Peyer's patch (tissue), 4 donors: ENCODE results near the gene ENAH. TPM values are rescaled to one million over a fixed set of nuclear protein-coding genes. Genes with fewer than 3 reads are reported as not detected.

ENCODE experiments used
- DNase-seq, 3 donors: peaks; one replicate each; pipeline ENCODE4 v3.0.0-alpha.2; 2017 to 2019
- H3K27ac ChIP-seq, 4 donors: fragments of 200-600 bp; sonication (generic); one replicate each; pipeline ENCODE4 v1.5.1; 2016 to 2019
- H3K27me3 ChIP-seq, 2 donors: fragments of 200-600 bp; sonication (generic); one replicate each; pipeline ENCODE4 v1.5.1; 2019
- H3K36me3 ChIP-seq, 3 donors: fragments of 200-600 bp; sonication (generic); one replicate each; pipeline ENCODE4 v1.5.1; 2016 to 2019
- H3K4me1 ChIP-seq, 4 donors: fragments of 200-600 bp; sonication (generic); one replicate each; pipeline ENCODE4 v1.5.1; 2016 to 2019
- H3K4me3 ChIP-seq, 4 donors: fragments of 200-600 bp; sonication (generic); 1 replicate in 3 of 4; 2 replicates in 1 of 4; pipeline ENCODE4 v1.5.1; 2016 to 2019; ENCODE audit warnings: mild to moderate bottlenecking in 1 of 4
- H3K9me3 ChIP-seq, 4 donors: fragments of 200-600 bp; sonication (generic); one replicate each; pipeline ENCODE4 v1.5.1; 2016 to 2019; ENCODE audit warnings: mild to moderate bottlenecking in 1 of 4
- CTCF ChIP-seq, 6 experiments: fragments of 450-650 bp in 4 of 6; fragments of 200-600 bp in 2 of 6; sonication (generic) in 1 of 6; IDR thresholded peaks; one replicate each; pipeline ENCODE4 v1.5.1; 2017 to 2019; ENCODE audit warnings: antibody characterized with exemption in 6 of 6, mild to moderate bottlenecking in 3 of 6, moderate library complexity in 1 of 6
- POLR2A ChIP-seq, 2 donors: fragments of 450-650 bp; IDR thresholded peaks; one replicate each; pipeline ENCODE4 v1.5.1; 2017; ENCODE audit warnings: antibody characterized with exemption in 2 of 2, mild to moderate bottlenecking in 2 of 2, moderate library complexity in 2 of 2
- total RNA-seq, 4 donors: library from RNA; depleted of rRNA; stranded (reverse); fragments of >200 nt; gene quantifications; one replicate each; pipeline ENCODE4 v1.1.0, GENCODE V29; 2016

Gene ENAH
- total RNA-seq, 4 donors from 2014 or later = 7.6 to 51.2 (median 16.5) TPM

- DNase-seq = peak in 1 of 3 donors; percentile 44
- peaks cover 9 to 61% (median 17%) of the 10 kb centered on the region in 4 donors for H3K4me1 ChIP-seq
- no peaks in the 10 kb centered on the region for H3K36me3 ChIP-seq
- H3K27ac ChIP-seq = peak overlapping the region; percentile 6 to 91 (median 78)
- TF ChIP-seq CTCF (IDR thresholded peaks at IDR 0.05) (no peak), POLR2A (IDR thresholded peaks at IDR 0.05) (no peak)
- no peaks in the 10 kb centered on the region for H3K27me3 ChIP-seq
- H3K9me3 ChIP-seq = no peaks in the 10 kb centered on the region
- no peak overlapping the region for H3K4me3 ChIP-seq
Observed at GRCh38 chr1:225446981-225447615, 205.8 kb downstream of the ENAH start.

- H3K4me3 ChIP-seq = no peak overlapping the region
- no peak for TF ChIP-seq CTCF (IDR thresholded peaks at IDR 0.05)
- TF ChIP-seq POLR2A (IDR thresholded peaks at IDR 0.05) = no peak
- H3K9me3 ChIP-seq = no peaks in the 10 kb centered on the region
- H3K27me3 ChIP-seq = no peaks in the 10 kb centered on the region
- peak in 1 of 3 donors; percentile 44 for DNase-seq
- H3K27ac ChIP-seq = peak overlapping the region; percentile 72 to 91 (median 80)
- peaks cover 9 to 66% (median 18%) of the 10 kb centered on the region in 4 donors for H3K4me1 ChIP-seq
- H3K36me3 ChIP-seq = no peaks in the 10 kb centered on the region
Observed at GRCh38 chr1:225446595-225446960, 206.3 kb downstream of the ENAH start.

GRCh38 chr1:225445639-225446594, 207.0 kb downstream of the ENAH start:
- no peaks in the 10 kb centered on the region for H3K36me3 ChIP-seq
- H3K27me3 ChIP-seq = no peaks in the 10 kb centered on the region
- H3K4me1 ChIP-seq = peaks cover 9 to 72% (median 18%) of the 10 kb centered on the region in 4 donors
- DNase-seq = peak in 1 of 3 donors; percentile 62
- H3K4me3 ChIP-seq = peak overlapping the region in 1 of 4 donors; percentile 15
- no peak for TF ChIP-seq POLR2A (IDR thresholded peaks at IDR 0.05)
- no peak for TF ChIP-seq CTCF (IDR thresholded peaks at IDR 0.05)
- no peaks in the 10 kb centered on the region for H3K9me3 ChIP-seq
- H3K27ac ChIP-seq = peak overlapping the region; percentile 72 to 91 (median 80)

GRCh38 chr1:225442123-225442505, 210.8 kb downstream of the ENAH start:
- Histone ChIP-seq H3K4me1 (peaks cover 9 to 61% (median 18%) of the 10 kb centered on the region in 4 donors), H3K27me3 (no peaks in the 10 kb centered on the region), H3K4me3 (no peak overlapping the region), H3K9me3 (no peaks in the 10 kb centered on the region), H3K36me3 (no peaks in the 10 kb centered on the region), H3K27ac (peak overlapping the region; percentile 13 to 90 (median 73))
- no peak for DNase-seq
- TF ChIP-seq CTCF (IDR thresholded peaks at IDR 0.05) = no peak
- no peak for TF ChIP-seq POLR2A (IDR thresholded peaks at IDR 0.05)

- peak overlapping the region; percentile 13 to 90 (median 73) for H3K27ac ChIP-seq
- TF ChIP-seq CTCF (IDR thresholded peaks at IDR 0.05) (peak in 4 of 6 experiments; percentile 32 to 44 (median 42)), POLR2A (IDR thresholded peaks at IDR 0.05) (no peak)
- DNase-seq = peak in 1 of 3 donors; percentile 77
- H3K4me1 ChIP-seq = peaks cover 9 to 55% (median 17%) of the 10 kb centered on the region in 4 donors
- H3K36me3 ChIP-seq = no peaks in the 10 kb centered on the region
- peak overlapping the region in 1 of 4 donors; percentile 3 for H3K4me3 ChIP-seq
- no peaks in the 10 kb centered on the region for H3K9me3 ChIP-seq
- no peaks in the 10 kb centered on the region for H3K27me3 ChIP-seq
Observed at GRCh38 chr1:225441314-225442122, 211.4 kb downstream of the ENAH start.
